PC-9 (cell line): ENCODE data around the gene COL5A3.

Experiments
- CTCF ChIP-seq: fragments of 200-600 bp; sonication (generic); conservative IDR thresholded peaks from 2 replicates; pipeline ENCODE4 v1.6.1; 2017; ENCODE audit warnings: mixed run types, antibody characterized with exemption, mild to moderate bottlenecking, moderate library complexity
- EZH2 ChIP-seq: fragments of 200-600 bp; sonication (generic); IDR thresholded peaks from 2 replicates; pipeline ENCODE4 v1.8.0; 2017; ENCODE audit warnings: antibody characterized with exemption, low read depth

GRCh38 chr19:9913237-9914000, 96.9 kb downstream of the COL5A3 start:
- TF ChIP-seq CTCF (no peak), EZH2 (no peak)
